Spleen (tissue), 11 donors: ENCODE measurements around the gene DLG2. TPM values are rescaled to one million over a fixed set of nuclear protein-coding genes. Genes with fewer than 3 reads are reported as not detected.

Source experiments
- DNase-seq: peaks from one replicate; pipeline ENCODE4 v3.0.0-alpha.2; 2020
- H3K27ac ChIP-seq, 8 donors: fragments of 200-600 bp; sonication (generic) in 7 of 8; 1 replicate in 4 of 8; 2 replicates in 4 of 8; pipeline versions ENCODE4 v1.5.0 to v1.8.0; 2016 to 2021; ENCODE audit warnings: inconsistent platforms in 4 of 8, mild to moderate bottlenecking in 4 of 8, moderate library complexity in 1 of 8
- H3K27me3 ChIP-seq, 7 donors: fragments of 200-600 bp; sonication (generic) in 6 of 7; replicated peaks in 1 of 7; 1 replicate in 4 of 7; 2 replicates in 3 of 7; pipeline versions ENCODE4 v1.5.0 to v1.8.0; 2016 to 2021; ENCODE audit warnings: inconsistent platforms in 3 of 7, mild to moderate bottlenecking in 1 of 7
- H3K36me3 ChIP-seq, 6 donors: fragments of 200-600 bp; sonication (generic) in 5 of 6; 1 replicate in 4 of 6; 2 replicates in 2 of 6; pipeline versions ENCODE4 v1.5.0 to v1.8.0; 2016 to 2021; ENCODE audit warnings: inconsistent platforms in 2 of 6
- H3K4me1 ChIP-seq, 6 donors: fragments of 200-600 bp; sonication (generic) in 5 of 6; 1 replicate in 3 of 6; 2 replicates in 3 of 6; pipeline versions ENCODE4 v1.5.0 to v1.8.0; 2016 to 2021; ENCODE audit warnings: inconsistent platforms in 3 of 6
- H3K4me3 ChIP-seq, 8 donors: fragments of 200-600 bp; sonication (generic) in 7 of 8; 1 replicate in 4 of 8; 2 replicates in 4 of 8; pipeline versions ENCODE4 v1.5.0 to v1.8.0; 2016 to 2021; ENCODE audit warnings: inconsistent platforms in 4 of 8, mild to moderate bottlenecking in 4 of 8, moderate library complexity in 2 of 8
- H3K9me3 ChIP-seq, 8 donors: fragments of 200-600 bp; sonication (generic) in 7 of 8; 1 replicate in 4 of 8; 2 replicates in 4 of 8; pipeline versions ENCODE4 v1.5.0 to v1.8.0; 2016 to 2021; ENCODE audit warnings: inconsistent platforms in 4 of 8
- CTCF ChIP-seq, 11 experiments: fragments of 200-600 bp in 7 of 11; fragments of 450-650 bp in 4 of 11; sonication (generic) in 4 of 11; IDR thresholded peaks in 8 of 11; conservative IDR thresholded peaks in 3 of 11; 1 replicate in 7 of 11; 2 replicates in 4 of 11; pipeline versions ENCODE4 v1.4.0 to v1.8.0; 2016 to 2021; ENCODE audit warnings: antibody characterized with exemption in 11 of 11, inconsistent platforms in 4 of 11, mild to moderate bottlenecking in 1 of 11
- POLR2A ChIP-seq, 3 donors: fragments of 450-650 bp; IDR thresholded peaks; one replicate each; pipeline ENCODE4 v1.5.1; 2017; ENCODE audit warnings: antibody characterized with exemption in 3 of 3, mild to moderate bottlenecking in 1 of 3
- POLR2AphosphoS5 ChIP-seq, 3 donors: sonication (generic); formaldehyde crosslinking; IDR thresholded peaks; one replicate each; pipeline ENCODE4 v1.5.1; 2017; ENCODE audit warnings: antibody characterized with exemption in 3 of 3
- WGBS, 5 donors: extraction: QIAGEN DNeasy Blood & Tissue Kit in 3 of 5; methylation state at CpG; one replicate each; pipeline versions ENCODE4 v1.1.5 to v1.1.7; 2013 to 2018; 5-methylcytosine and 5-hydroxymethylcytosine counted together
- intact Hi-C: fragments of 100-400 bp; cut with DNase I; formaldehyde crosslinking; loops from one replicate; pipeline ENCODE4 v1.15.0; 2023; ENCODE audit warnings: low total_unique reads
- polyA plus RNA-seq, 3 donors: library from polyadenylated mRNA; stranded (reverse); fragments of 200-250 nt; gene quantifications; one replicate each; pipeline ENCODE4 v1.2.1, GENCODE V29; 2013
- total RNA-seq, 7 donors: library from RNA; depleted of rRNA in 3 of 7; stranded (reverse); fragments of >200 nt in 3 of 7; fragmentation: NEBNext Ultra II Directional in 4 of 7; extraction: Animal tissue kit (Norgen Biotek cat#: 25700) in 4 of 7; gene quantifications; one replicate each; pipeline versions ENCODE4 v1.1.0 to v1.2.1, GENCODE V29; 2016 to 2021
- donor health status: healthy with polysubstance abuse.
- donor health status: DM: no; HTN: no; CAD: no; lungs with moderate emphysema.
- donor health status: DM: no; HTN: no; CAD: no.
- donor health status: Bipolar disorder and iron deficiency.
- donor health status: healthy.
- donor health status: DM: no; HTN: no; CAD: no.
- donor health status: DM: yes; HTN: yes; CAD: no.

The DLG2 gene
- total and polyA plus RNA-seq, 10 donors: 0.43 to 12.7 (median 7.9) TPM

- 69 to 91% (median 75%) methylated on average over 1 of the region's 1 CpG for WGBS, 5 donors
- peaks cover 0 to 7% (median 0%) of the 10 kb centered on the region in 8 donors for H3K9me3 ChIP-seq
- TF ChIP-seq POLR2A (IDR thresholded peaks at IDR 0.05) (no peak), POLR2AphosphoS5 (IDR thresholded peaks at IDR 0.05) (no peak), CTCF (IDR thresholded peaks at IDR 0.05 in 8 of 11, conservative IDR thresholded peaks at IDR 0.05 in 3 of 11) (no peak)
- intact Hi-C loops: no loop called here
- H3K4me1 ChIP-seq: no peaks in the 10 kb centered on the region
- no peak for DNase-seq
- H3K36me3 ChIP-seq: no peaks in the 10 kb centered on the region
- H3K27ac ChIP-seq: no peak overlapping the region
- H3K4me3 ChIP-seq: no peak overlapping the region
- no peaks in the 10 kb centered on the region for H3K27me3 ChIP-seq
These were observed 1704.2 kb downstream of the DLG2 start for GRCh38 chr11:83922953-83923352.

- intact Hi-C loops: no loop called here
- H3K4me1 ChIP-seq: no peaks in the 10 kb centered on the region
These were observed 1704.8 kb downstream of the DLG2 start for GRCh38 chr11:83922318-83922717.

GRCh38 chr11:83921447-83922192 is 1705.5 kb downstream of the DLG2 start:
- DNase-seq: no peak
- Histone ChIP-seq H3K27ac (no peak overlapping the region), H3K4me1 (no peaks in the 10 kb centered on the region), H3K9me3 (peaks cover 0 to 7% (median 0%) of the 10 kb centered on the region in 8 donors), H3K4me3 (no peak overlapping the region), H3K27me3 (no peaks in the 10 kb centered on the region), H3K36me3 (no peaks in the 10 kb centered on the region)
- 86 to 89% (median 86%) methylated on average over 7 of the region's 7 CpGs for WGBS, 5 donors
- TF ChIP-seq POLR2AphosphoS5 (IDR thresholded peaks at IDR 0.05) (no peak), CTCF (IDR thresholded peaks at IDR 0.05 in 8 of 11, conservative IDR thresholded peaks at IDR 0.05 in 3 of 11) (no peak), POLR2A (IDR thresholded peaks at IDR 0.05) (no peak)
- intact Hi-C loops: no loop called here

More at GRCh38 chr11:83922318-83922717, 1704.8 kb downstream of the DLG2 start:
- no peak overlapping the region for H3K4me3 ChIP-seq
- H3K27me3 ChIP-seq: no peaks in the 10 kb centered on the region
- DNase-seq: no peak
- WGBS, 5 donors: 45 to 60% (median 58%) methylated on average over 4 of the region's 4 CpGs
- TF ChIP-seq CTCF (IDR thresholded peaks at IDR 0.05 in 8 of 11, conservative IDR thresholded peaks at IDR 0.05 in 3 of 11): no peak
- TF ChIP-seq POLR2A (IDR thresholded peaks at IDR 0.05): no peak
- no peak for TF ChIP-seq POLR2AphosphoS5 (IDR thresholded peaks at IDR 0.05)
- H3K9me3 ChIP-seq: peaks cover 0 to 7% (median 0%) of the 10 kb centered on the region in 8 donors
- no peaks in the 10 kb centered on the region for H3K36me3 ChIP-seq
- no peak overlapping the region for H3K27ac ChIP-seq

- H3K4me1 ChIP-seq: no peaks in the 10 kb centered on the region
- no peak overlapping the region for H3K4me3 ChIP-seq
- intact Hi-C loops: no loop called here
- DNase-seq: no peak
- no peaks in the 10 kb centered on the region for H3K27me3 ChIP-seq
- H3K27ac ChIP-seq: no peak overlapping the region
- H3K36me3 ChIP-seq: no peaks in the 10 kb centered on the region
- H3K9me3 ChIP-seq: no peaks in the 10 kb centered on the region
- WGBS, 5 donors: 47 to 66% (median 53%) methylated on average over 3 of the region's 3 CpGs
- TF ChIP-seq POLR2A (IDR thresholded peaks at IDR 0.05) (no peak), CTCF (IDR thresholded peaks at IDR 0.05 in 8 of 11, conservative IDR thresholded peaks at IDR 0.05 in 3 of 11) (no peak), POLR2AphosphoS5 (IDR thresholded peaks at IDR 0.05) (no peak)
These were observed 1708.7 kb downstream of the DLG2 start for GRCh38 chr11:83918476-83918875.
